ENCODE results near the gene MOSMO. TPM values are rescaled to one million over a fixed set of nuclear protein-coding genes. Genes with fewer than 3 reads are reported as not detected.

MOSMO gene
- 13.4 TPM for polyA plus RNA-seq (ENCODE audit: insufficient read length)

GRCh38 chr16:22007509-22008214 is at the start of gene MOSMO:
Gene MOSMO, plus strand, starts transcription at chr16:22008111. Its CDS starts 191 bp downstream, at chr16:22008302.
- no peak for DNase-seq (ENCODE audit: low read depth)

DNA sequence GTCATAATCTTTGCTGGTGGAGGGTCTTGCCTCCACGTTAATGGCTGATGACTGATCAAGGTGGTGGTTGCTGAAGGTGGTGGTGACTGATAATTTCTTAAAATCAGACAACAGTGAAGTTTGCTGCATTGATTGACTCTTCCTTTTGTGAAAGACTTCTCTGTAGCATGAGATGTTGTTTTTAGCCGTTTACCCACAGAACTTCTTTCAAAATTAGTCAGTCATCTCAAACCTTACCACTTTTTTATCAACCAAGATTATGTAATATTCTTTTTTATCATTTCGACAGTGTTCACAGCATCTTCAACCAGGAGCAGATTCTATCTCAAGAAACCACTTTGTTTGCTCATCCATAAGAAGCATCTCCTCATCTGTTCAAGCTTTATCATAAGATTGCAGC is 48.9 kb upstream of the MOSMO start:
- DNase-seq (ENCODE audit: low read depth), result no peak

DNA sequence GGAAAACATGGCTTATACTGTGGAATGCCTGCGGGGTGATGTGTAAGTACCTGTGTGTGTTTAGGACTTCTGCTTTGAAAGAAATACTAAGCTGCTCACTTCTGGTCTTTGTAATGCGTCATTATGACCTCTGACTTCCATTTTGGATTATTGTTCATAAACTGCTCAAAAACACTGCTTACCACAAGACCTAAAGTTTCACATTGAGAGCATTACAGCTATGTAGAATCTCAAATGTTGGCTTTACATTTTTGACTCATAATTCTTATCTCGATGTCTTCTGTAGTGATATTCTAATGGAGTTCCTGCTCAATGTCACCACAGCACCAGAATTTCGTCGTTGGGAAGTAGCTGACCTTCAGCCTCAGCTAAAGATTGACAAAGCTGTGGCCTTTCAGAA is 45.4 kb upstream of the MOSMO start:
- no peak for DNase-seq (ENCODE audit: low read depth)

DNA sequence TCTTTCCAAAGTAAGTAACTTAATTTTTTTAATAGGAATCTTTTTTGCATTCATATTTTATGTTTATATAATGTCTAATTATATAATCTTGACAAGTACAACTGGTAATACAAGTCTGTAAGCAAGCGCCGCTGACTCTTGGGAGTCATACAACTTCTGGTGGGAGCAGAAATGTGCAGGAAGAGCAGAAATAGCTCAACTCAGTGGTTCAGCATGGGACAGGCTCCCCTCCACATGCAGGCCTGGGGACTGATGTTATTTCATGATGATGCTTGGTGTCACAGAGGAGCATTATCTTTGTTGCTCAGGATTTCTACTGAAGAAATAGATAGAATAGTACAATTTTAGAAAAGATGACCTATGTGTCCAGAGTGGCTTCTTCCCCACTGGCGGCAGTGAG is 44.0 kb upstream of the MOSMO start:
- DNase-seq (ENCODE audit: low read depth), result no peak

GRCh38 chr16:21964353-21964752 is 43.6 kb upstream of the MOSMO start:
- no peak for DNase-seq (ENCODE audit: low read depth)

GRCh38 chr16:21971856-21972255 is 36.1 kb upstream of the MOSMO start:
- DNase-seq (ENCODE audit: low read depth), result no peak

DNA sequence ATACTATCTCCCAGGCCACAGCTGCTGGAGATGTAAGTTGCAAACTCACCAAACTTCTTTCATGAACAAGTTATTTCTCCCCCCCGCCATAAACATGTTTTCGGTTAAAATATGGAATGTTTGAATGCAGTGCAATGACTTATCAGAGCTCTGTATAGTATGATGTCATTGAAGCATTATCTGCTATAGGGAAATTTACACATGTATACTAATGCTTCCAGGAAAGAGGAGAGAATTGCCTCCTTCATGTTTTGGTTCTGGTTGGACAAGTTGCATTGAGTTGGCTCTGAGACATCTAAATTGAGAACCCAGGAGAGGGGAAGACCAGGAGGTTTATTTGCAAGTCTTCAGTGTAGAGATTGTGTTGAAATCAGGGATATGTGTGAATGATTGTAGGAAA is 34.0 kb upstream of the MOSMO start:
- no peak for DNase-seq (ENCODE audit: low read depth)

GRCh38 chr16:21980032-21980431 is 27.9 kb upstream of the MOSMO start:
- no peak for DNase-seq (ENCODE audit: low read depth)

GRCh38 chr16:21982108-21982507 is 25.8 kb upstream of the MOSMO start:
- no peak for DNase-seq (ENCODE audit: low read depth)

DNA sequence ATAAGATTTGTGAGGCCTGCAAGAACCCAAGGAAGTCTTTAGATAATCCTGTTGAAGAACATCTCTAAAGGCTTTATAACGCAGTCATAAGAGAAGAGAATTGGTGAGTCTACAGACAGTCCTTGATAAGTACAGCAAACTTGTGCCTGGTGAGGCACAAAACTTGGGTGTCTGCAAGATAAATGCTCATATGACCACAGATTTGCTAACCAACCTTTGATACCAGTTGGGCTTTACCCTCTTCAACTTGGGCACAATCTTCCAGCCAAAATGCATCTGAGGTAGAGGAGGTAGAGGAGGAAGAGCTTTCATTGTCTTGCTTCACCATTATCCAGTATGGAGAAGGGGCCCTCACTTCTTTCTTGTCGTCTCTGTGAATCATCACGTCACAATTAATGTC is 23.8 kb upstream of the MOSMO start:
- no peak for DNase-seq (ENCODE audit: low read depth)

GRCh38 chr16:21985524-21985923 is 22.4 kb upstream of the MOSMO start:
- no peak for DNase-seq (ENCODE audit: low read depth)

- DNase-seq (ENCODE audit: low read depth), result no peak
Observed at GRCh38 chr16:21986692-21987246, 21.1 kb upstream of the MOSMO start.

DNA sequence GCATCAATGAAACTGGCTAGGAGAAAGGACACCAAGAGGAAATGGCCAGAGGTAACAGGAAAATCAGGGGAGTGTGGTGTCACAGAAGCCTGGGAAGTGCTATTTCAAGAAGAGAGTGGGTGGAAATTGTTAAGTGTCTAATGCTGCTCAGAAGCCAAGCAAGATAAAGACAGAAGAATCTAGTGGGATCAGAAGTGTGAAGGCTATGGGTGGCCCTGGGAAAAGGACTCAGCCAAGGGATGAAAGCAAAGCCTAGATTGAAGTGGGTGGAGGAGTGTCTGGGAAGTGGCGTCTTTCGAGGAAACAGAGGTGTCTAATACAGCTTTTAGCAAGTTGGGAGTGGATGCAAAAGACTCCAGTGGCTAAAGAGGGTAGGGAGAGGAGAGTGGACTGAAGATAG is 20.4 kb upstream of the MOSMO start:
- no peak for DNase-seq (ENCODE audit: low read depth)

DNA sequence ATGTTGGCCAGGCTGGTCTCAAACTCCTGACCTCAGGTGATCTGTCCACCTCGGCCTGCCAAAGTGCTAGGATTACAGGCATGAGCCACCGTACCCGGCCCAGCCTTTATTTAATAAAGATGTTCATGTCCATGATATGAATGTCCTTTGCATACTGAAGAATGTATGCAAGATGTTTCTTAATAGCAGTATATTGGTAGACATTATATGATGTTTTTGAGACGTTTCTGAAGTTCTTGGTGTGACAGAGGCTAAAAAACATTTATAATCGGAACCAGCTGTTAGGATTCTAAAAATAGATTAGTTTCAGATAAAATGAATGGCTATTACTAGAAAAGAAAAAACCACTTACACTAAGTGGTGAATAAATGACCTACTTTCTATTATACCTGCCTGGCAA is 18.8 kb upstream of the MOSMO start:
- DNase-seq (ENCODE audit: low read depth), result no peak

DNA sequence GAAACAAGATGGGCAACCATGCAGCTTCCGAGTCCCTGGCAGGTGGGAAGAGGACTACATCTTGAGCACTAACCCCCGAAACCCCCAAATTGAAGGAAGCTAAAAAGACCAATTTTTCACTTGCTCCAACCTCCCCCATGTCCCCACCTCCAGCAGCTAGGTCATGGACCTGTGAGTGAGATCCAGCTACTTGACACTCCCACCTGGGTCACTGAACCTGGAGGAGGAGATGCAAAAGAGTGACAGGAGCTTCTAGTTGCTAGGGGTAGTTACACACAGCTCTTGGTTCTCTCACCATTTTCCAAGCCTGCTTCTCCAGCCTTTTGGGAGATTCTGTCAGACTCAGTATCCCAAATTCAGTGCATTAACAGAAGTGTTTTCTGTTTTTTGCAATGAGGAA is 18.2 kb upstream of the MOSMO start:
- no peak for DNase-seq (ENCODE audit: low read depth)

DNA sequence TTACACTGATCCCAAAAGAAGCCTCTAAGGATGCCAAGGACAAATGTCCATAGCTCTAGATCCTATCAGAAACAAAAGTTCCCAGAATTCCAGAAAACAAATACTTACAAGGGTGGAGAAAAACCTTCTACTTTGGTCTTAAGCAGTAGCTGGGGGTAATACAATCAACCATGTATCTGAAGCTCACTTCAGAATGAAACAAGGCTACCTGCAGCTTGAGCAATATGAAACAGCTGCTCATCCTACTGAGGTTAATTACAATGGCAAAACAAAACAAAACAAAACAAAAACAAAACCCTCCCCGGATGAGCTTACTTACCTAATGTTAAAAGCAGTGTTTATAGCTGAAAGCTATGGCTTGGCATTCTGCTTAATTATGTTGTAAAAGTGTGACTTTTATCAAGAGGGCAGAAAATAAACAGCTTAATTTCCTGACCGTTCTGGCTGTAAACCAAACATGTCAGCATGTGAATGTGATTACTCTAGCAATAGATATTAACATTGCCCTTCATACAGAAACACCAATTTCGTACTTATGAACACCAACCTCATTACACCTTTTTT is 17.4 kb upstream of the MOSMO start:
- no peak for DNase-seq (ENCODE audit: low read depth)

GRCh38 chr16:21991621-21992020 is 16.3 kb upstream of the MOSMO start:
- no peak for DNase-seq (ENCODE audit: low read depth)

GRCh38 chr16:21994856-21995465 is 12.9 kb upstream of the MOSMO start:
- DNase-seq (ENCODE audit: low read depth), result no peak

DNA sequence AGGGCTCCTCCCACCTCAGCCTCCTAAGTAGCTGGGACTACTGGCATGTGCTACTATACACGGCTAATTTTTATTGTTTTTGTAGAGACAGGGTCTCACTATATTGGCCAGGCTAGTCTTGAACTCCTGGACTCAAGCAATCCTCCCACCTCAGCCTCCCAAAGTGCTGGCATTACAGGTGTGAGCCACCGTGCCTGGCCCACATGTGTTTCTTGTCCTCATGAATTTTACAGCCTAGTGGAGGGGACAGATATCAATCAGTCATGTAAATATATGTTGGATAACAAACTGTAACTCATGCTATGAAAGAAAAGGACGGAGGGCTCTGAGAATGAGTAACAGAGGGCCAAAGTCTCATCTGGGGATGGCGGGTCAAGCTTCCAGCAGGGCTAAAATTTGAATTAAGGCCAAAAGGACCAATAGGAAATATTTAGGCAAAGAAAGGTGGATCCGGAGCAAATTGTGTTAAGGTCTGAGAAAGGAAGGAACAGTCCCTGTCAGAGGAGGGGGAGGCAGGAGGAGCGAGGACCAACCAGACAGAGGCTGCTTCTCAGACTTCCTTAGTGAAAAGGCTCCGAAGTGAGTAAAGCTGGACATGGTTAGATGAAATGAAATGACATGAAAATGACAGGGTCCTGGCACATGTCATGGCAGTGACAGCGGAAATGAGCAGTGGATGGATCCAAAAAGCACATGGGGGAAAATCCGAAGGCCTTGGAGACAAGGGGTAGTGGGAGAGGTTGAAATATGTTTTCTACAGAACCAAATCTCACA is 10.8 kb upstream of the MOSMO start:
- no peak for DNase-seq (ENCODE audit: low read depth)

GRCh38 chr16:21997697-21998480 is 10.0 kb upstream of the MOSMO start:
- DNase-seq (ENCODE audit: low read depth), result no peak

- no peak for DNase-seq (ENCODE audit: low read depth)
Observed at GRCh38 chr16:22001591-22001990, 6.3 kb upstream of the MOSMO start.

Measured in forelimb muscle (tissue), 1 donor.